GM10266 (cell line): ENCODE results near the gene GJC2.
"Not testable (repeated sequence)": the region's sequence is repeated elsewhere in the genome, so short reads cannot be mapped to it uniquely, and the experiment has no call there.

Source experiments
- DNase-seq: peaks from one replicate; pipeline ENCODE4 v3.0.0; 2012; ENCODE audit errors: extremely low spot score
- TF ChIP-seq, protein P1 (sequence below): IDR thresholded peaks from 2 replicates; pipeline ENCODE4 v1.5.1; 2012; ENCODE audit warnings: mild to moderate bottlenecking, low read depth; ENCODE audit not compliant: control insufficient read depth, insufficient read depth; ENCODE audit errors: missing control alignments

The GJC2 gene

DNA sequence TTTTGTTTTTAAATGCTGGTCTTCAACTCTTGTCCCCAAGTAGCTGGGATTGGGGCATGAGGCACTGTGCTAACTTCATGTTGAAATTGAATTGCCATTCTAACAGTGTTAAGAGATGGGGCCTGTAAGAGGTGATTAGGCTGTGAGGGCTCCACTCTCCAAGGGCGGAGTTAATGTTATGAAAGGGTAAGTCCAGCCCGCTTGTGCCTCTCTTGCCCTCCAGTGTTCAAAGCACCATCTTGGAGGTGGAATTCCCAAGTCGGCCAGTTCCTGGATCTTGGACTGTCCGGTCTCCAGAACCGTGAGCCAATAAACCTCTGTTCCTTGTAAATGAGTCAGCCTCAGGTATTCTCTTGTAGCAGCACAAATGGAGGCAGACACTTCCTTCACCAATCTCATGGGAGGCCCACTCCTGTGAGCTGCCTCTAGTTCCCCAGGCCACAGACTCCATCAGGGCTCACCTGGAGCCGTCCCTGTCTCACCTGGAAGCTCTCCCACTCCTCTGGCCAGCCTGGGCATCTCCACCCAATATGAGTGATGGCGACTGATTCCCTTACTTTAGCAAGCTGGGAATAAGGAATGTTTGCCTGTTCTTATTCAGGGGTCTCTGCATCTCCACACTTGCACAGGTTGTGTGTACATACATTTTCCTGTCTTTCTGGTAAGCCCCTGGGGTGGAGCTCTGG is 31.4 kb downstream of the GJC2 start:
- TF ChIP-seq, protein P1, sequence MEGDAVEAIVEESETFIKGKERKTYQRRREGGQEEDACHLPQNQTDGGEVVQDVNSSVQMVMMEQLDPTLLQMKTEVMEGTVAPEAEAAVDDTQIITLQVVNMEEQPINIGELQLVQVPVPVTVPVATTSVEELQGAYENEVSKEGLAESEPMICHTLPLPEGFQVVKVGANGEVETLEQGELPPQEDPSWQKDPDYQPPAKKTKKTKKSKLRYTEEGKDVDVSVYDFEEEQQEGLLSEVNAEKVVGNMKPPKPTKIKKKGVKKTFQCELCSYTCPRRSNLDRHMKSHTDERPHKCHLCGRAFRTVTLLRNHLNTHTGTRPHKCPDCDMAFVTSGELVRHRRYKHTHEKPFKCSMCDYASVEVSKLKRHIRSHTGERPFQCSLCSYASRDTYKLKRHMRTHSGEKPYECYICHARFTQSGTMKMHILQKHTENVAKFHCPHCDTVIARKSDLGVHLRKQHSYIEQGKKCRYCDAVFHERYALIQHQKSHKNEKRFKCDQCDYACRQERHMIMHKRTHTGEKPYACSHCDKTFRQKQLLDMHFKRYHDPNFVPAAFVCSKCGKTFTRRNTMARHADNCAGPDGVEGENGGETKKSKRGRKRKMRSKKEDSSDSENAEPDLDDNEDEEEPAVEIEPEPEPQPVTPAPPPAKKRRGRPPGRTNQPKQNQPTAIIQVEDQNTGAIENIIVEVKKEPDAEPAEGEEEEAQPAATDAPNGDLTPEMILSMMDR, result no peak
- DNase-seq, result no peak

DNA sequence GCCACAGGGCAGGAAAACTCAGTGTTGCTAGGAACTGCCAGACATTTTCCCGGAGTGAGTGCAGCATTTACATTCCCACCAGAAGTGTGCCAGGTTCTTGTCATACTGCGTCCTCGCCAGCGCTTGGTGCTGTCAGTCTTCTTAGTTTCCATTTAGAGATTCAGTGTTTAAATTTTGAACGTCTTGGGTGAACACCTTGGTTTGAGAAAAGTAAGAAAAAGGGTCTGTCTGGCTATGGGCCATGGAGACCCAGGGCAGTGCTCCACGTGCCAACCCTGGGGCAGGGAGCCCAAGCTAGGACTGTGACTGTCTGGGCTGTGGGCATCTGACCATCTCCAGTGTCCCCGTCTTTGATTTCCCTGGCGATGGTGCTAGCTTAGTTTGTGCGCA is 31.9 kb downstream of the GJC2 start:
- TF ChIP-seq, protein P1, result no peak
- DNase-seq, result no peak

DNA sequence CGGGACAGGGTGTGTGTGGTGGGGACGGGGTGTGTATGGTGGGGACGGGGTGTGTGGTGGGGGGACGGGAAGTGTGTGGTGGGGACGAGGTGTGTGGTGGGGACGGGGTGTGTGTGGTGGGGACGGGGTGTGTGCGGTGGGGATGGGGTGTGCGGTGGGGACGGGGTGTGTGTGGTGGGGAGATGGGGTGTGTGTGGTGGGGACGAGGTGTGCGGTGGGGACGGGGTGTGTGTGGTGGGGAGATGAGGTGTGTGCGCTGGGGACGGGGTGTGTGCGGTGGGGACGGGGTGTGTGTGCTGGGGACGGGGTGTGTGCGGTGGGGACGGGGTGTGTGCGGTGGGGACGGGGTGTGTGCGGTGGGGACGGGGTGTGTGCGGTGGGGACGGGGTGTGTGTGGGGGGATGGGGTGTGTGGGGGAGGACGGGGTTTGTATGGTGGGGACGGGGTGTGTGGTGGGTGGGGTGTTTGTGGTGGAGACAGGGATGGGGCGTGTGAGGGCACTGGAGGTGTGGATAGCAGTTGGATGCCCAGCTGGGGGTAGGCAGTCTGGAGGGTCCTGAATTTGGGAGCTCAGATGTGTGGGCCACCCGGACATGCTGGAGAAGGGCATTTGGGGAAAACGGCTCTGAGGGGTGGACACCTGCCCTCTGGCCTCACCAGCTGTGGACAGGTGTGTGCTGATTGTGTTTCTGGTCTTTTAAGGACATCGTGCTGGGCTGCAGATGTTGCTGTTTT is 32.7 kb downstream of the GJC2 start:
- DNase-seq, result no peak
- TF ChIP-seq, protein P1, result no peak

GRCh38 chr1:228184152-228184551 is 34.4 kb downstream of the GJC2 start:
- TF ChIP-seq, protein P1, result no peak
- no peak for DNase-seq

- TF ChIP-seq, protein P1, result no peak
- no peak for DNase-seq
These were observed 35.9 kb downstream of the GJC2 start for GRCh38 chr1:228185641-228185965.

GRCh38 chr1:228188249-228188648 is 38.5 kb downstream of the GJC2 start:
- DNase-seq, result not testable (repeated sequence)

- TF ChIP-seq, protein P1, result no peak
These were observed 40.5 kb downstream of the GJC2 start for GRCh38 chr1:228190182-228190581.

More at GRCh38 chr1:228190182-228190581, 40.5 kb downstream of the GJC2 start:
- DNase-seq, result no peak
